H9 (cell line): ENCODE results near the gene GRIK4. TPM values are rescaled to one million over a fixed set of nuclear protein-coding genes. Genes with fewer than 3 reads are reported as not detected.

ENCODE experiments used
- DNase-seq: peaks from one replicate; pipeline ENCODE4 v3.0.0-alpha.2; 2017
- H2AFZ ChIP-seq: one replicate; pipeline ENCODE4 v1.6.1; 2013; ENCODE audit warnings: mild to moderate bottlenecking, low read length, control low read depth, moderate library complexity
- H2AK5ac ChIP-seq: 2 replicates; pipeline ENCODE4 v1.6.1; 2013; ENCODE audit warnings: low read length, control low read depth, mixed read lengths; ENCODE audit not compliant: insufficient read length
- H2BK120ac ChIP-seq: one replicate; pipeline ENCODE4 v1.6.1; 2013; ENCODE audit warnings: low read depth, mild to moderate bottlenecking, low read length, control low read depth, inconsistent platforms; ENCODE audit not compliant: poor library complexity, severe bottlenecking
- H2BK12ac ChIP-seq: 2 replicates; pipeline ENCODE4 v1.6.1; 2013; ENCODE audit warnings: low read length, control low read depth, mixed read lengths, low read depth; ENCODE audit not compliant: insufficient read length
- H2BK15ac ChIP-seq: 2 replicates; pipeline ENCODE4 v1.6.1; 2013; ENCODE audit warnings: low read depth, low read length, control low read depth
- H2BK20ac ChIP-seq: one replicate; pipeline ENCODE4 v1.6.1; 2013; ENCODE audit warnings: low read depth, mild to moderate bottlenecking, low read length, control low read depth, inconsistent platforms; ENCODE audit not compliant: poor library complexity, severe bottlenecking
- H2BK5ac ChIP-seq: 2 replicates; pipeline ENCODE4 v1.6.1; 2013; ENCODE audit warnings: low read length, control low read depth, mixed read lengths; ENCODE audit not compliant: insufficient read length
- H3K14ac ChIP-seq: 2 replicates; pipeline ENCODE4 v1.6.1; 2013; ENCODE audit warnings: low read length, control low read depth; ENCODE audit not compliant: insufficient read depth
- H3K18ac ChIP-seq: 2 replicates; pipeline ENCODE4 v1.6.1; 2013; ENCODE audit warnings: low read depth, mild to moderate bottlenecking, mixed read lengths, low read length, control low read depth; ENCODE audit not compliant: insufficient read length
- H3K23ac ChIP-seq: 2 replicates; pipeline ENCODE4 v1.6.1; 2013; ENCODE audit warnings: low read length, control low read depth, mixed read lengths, low read depth; ENCODE audit not compliant: insufficient read length
- H3K23me2 ChIP-seq: 2 replicates; pipeline ENCODE4 v1.6.1; 2013; ENCODE audit warnings: low read depth, mild to moderate bottlenecking, mixed read lengths, low read length, control low read depth; ENCODE audit not compliant: insufficient read length, poor library complexity, severe bottlenecking
- H3K27ac ChIP-seq: 2 replicates; pipeline ENCODE4 v1.5.1; 2013; ENCODE audit warnings: low read length, control low read depth, mixed read lengths, low read depth; ENCODE audit not compliant: insufficient read length
- H3K27me3 ChIP-seq: 2 replicates; pipeline ENCODE4 v1.6.1; 2013; ENCODE audit warnings: low read length, control low read depth, inconsistent platforms; ENCODE audit not compliant: insufficient read depth
- H3K4ac ChIP-seq: 2 replicates; pipeline ENCODE4 v1.6.1; 2013; ENCODE audit warnings: low read depth, mild to moderate bottlenecking, control low read depth, inconsistent platforms, low read length, moderate library complexity
- H3K4me1 ChIP-seq: 2 replicates; pipeline ENCODE4 v1.6.1; 2013; ENCODE audit warnings: low read length, control low read depth, inconsistent platforms; ENCODE audit not compliant: insufficient read depth
- H3K4me2 ChIP-seq: 2 replicates; pipeline ENCODE4 v1.6.1; 2013; ENCODE audit warnings: low read length, control low read depth, mixed read lengths; ENCODE audit not compliant: insufficient read length, insufficient read depth
- H3K56ac ChIP-seq: 2 replicates; pipeline ENCODE4 v1.6.1; 2013; ENCODE audit warnings: low read depth, mild to moderate bottlenecking, mixed read lengths, low read length, control low read depth; ENCODE audit not compliant: insufficient read length
- H3K79me1 ChIP-seq: 2 replicates; pipeline ENCODE4 v1.6.1; 2013; ENCODE audit warnings: low read depth, mild to moderate bottlenecking, moderate library complexity, low read length, control low read depth, inconsistent platforms; ENCODE audit not compliant: insufficient read depth, poor library complexity, severe bottlenecking
- H3K79me2 ChIP-seq: 2 replicates; pipeline ENCODE4 v1.6.1; 2013; ENCODE audit warnings: low read length, control low read depth, inconsistent platforms; ENCODE audit not compliant: insufficient read depth
- H3K9ac ChIP-seq: 2 replicates; pipeline ENCODE4 v1.6.1; 2013; ENCODE audit warnings: low read length, control low read depth, mixed read lengths; ENCODE audit not compliant: insufficient read length; ENCODE audit errors: extremely low read depth
- H3K9me3 ChIP-seq: one replicate; pipeline ENCODE4 v1.6.1; 2013; ENCODE audit warnings: low read depth, low read length, inconsistent platforms; ENCODE audit not compliant: control insufficient read depth
- H3T11ph ChIP-seq: one replicate; pipeline ENCODE4 v1.6.1; 2013; ENCODE audit warnings: mild to moderate bottlenecking, low read length, control low read depth, inconsistent platforms
- H4K20me1 ChIP-seq: one replicate; pipeline ENCODE4 v1.6.1; 2013; ENCODE audit not compliant: control insufficient read depth, insufficient read length, insufficient read depth
- H4K5ac ChIP-seq: 2 replicates; pipeline ENCODE4 v1.6.1; 2013; ENCODE audit warnings: low read depth, mild to moderate bottlenecking, mixed read lengths, low read length, control low read depth; ENCODE audit not compliant: insufficient read length
- H4K8ac ChIP-seq: replicated peaks from 2 replicates; pipeline ENCODE4 v1.6.1; 2013; ENCODE audit warnings: low read length, control low read depth, mixed read lengths, low read depth; ENCODE audit not compliant: insufficient read length
- H4K91ac ChIP-seq: 2 replicates; pipeline ENCODE4 v1.6.1; 2013; ENCODE audit warnings: low read depth, mild to moderate bottlenecking, moderate library complexity, mixed read lengths, low read length, control low read depth; ENCODE audit not compliant: insufficient read length
- H3K27ac Mint-ChIP-seq, 3 experiments: 2 replicates in 2 of 3; 3 replicates in 1 of 3; pipeline ENCODE4 v1.8.0; 2020 to 2021; ENCODE audit warnings: mixed read lengths in 3 of 3, mild to moderate bottlenecking in 1 of 3, moderate library complexity in 1 of 3
- H3K27me3 Mint-ChIP-seq: 2 replicates; pipeline ENCODE4 v1.8.0; 2021; ENCODE audit warnings: low read depth, mild to moderate bottlenecking, moderate library complexity, mixed read lengths
- H3K36me3 Mint-ChIP-seq, 3 experiments: 2 replicates in 2 of 3; 3 replicates in 1 of 3; pipeline ENCODE4 v1.8.0; 2020 to 2021; ENCODE audit warnings: low read depth in 3 of 3, mixed read lengths in 3 of 3; ENCODE audit not compliant: insufficient read depth in 1 of 3
- H3K4me1 Mint-ChIP-seq, 2 experiments: 2 replicates each; pipeline ENCODE4 v1.8.0; 2020; ENCODE audit warnings: mixed read lengths in 2 of 2
- H3K4me3 Mint-ChIP-seq, 2 experiments: 2 replicates in 1 of 2; 3 replicates in 1 of 2; pipeline ENCODE4 v1.8.0; 2020 to 2021; ENCODE audit warnings: mild to moderate bottlenecking in 2 of 2, mixed read lengths in 2 of 2, moderate library complexity in 1 of 2
- H3K9me3 Mint-ChIP-seq, 2 experiments: 2 replicates in 1 of 2; 3 replicates in 1 of 2; pipeline ENCODE4 v1.8.0; 2020; ENCODE audit warnings: mild to moderate bottlenecking in 2 of 2, mixed read lengths in 2 of 2, moderate library complexity in 1 of 2
- CTCF ChIP-seq: fragments of 200-600 bp; sonication (generic); conservative IDR thresholded peaks from 3 replicates; pipeline ENCODE4 v1.8.0; 2021; ENCODE audit warnings: antibody characterized with exemption, mild to moderate bottlenecking
- WGBS: extraction: QIAGEN DNeasy Blood & Tissue Kit; methylation state at CpG from one replicate; pipeline ENCODE4 v1.1.7; 2013; ENCODE audit warnings: missing lambda C conversion rate, low lambda C conversion rate, mixed read lengths; ENCODE audit not compliant: insufficient read length; ENCODE audit errors: extremely low coverage; 5-methylcytosine and 5-hydroxymethylcytosine counted together
- total RNA-seq: library from RNA; stranded (reverse); gene quantifications from 2 replicates; pipeline ENCODE4 v1.2.1, GENCODE V29; 2021

Gene GRIK4
- total RNA-seq, 1 experiment from 2014 or later, result 2.3 TPM

GRCh38 chr11:120586728-120587127, 75.2 kb downstream of the GRIK4 start:
- no peak overlapping the region for H3K4me2 ChIP-seq
- no peak overlapping the region for H4K8ac ChIP-seq
- no peak for DNase-seq
- no peak overlapping the region for H3K18ac ChIP-seq
- Mint-ChIP-seq H3K4me1 (peaks cover 11 to 16% of the 10 kb centered on the region in 2 experiments), H3K9me3 (peaks cover 8 to 19% of the 10 kb centered on the region in 2 experiments), H3K4me3 (no peak overlapping the region), H3K36me3 (peaks cover 0 to 12% (median 7%) of the 10 kb centered on the region in 3 experiments; a peak in 6 of 7 replicates), H3K27ac (no peak overlapping the region), H3K27me3 (peaks cover 4% of the 10 kb centered on the region)
- H3K23ac ChIP-seq, result no peak overlapping the region
- H2BK120ac ChIP-seq, result no peak overlapping the region
- WGBS, result no CpG with 5 or more reads among the region's 7 CpGs
- H3K9ac ChIP-seq, result no peak overlapping the region
- no peak overlapping the region for H2BK15ac ChIP-seq
- no peak overlapping the region for H2AFZ ChIP-seq
- H4K20me1 ChIP-seq, result no peaks in the 10 kb centered on the region
- no peaks in the 10 kb centered on the region for H3K23me2 ChIP-seq
- H2AK5ac ChIP-seq, result no peak overlapping the region
- H3K27ac ChIP-seq, result no peak overlapping the region
- no peak overlapping the region for H3K56ac ChIP-seq
- H2BK5ac ChIP-seq, result no peak overlapping the region
- no peak overlapping the region for H2BK12ac ChIP-seq
- peaks cover 3% of the 10 kb centered on the region; the same call in 1 of the 2 replicates for H3K4me1 ChIP-seq
- no peak overlapping the region for H4K91ac ChIP-seq
- H2BK20ac ChIP-seq, result no peak overlapping the region
- H3K9me3 ChIP-seq, result no peaks in the 10 kb centered on the region
- H3K79me1 ChIP-seq, result no peaks in the 10 kb centered on the region
- no peak overlapping the region for H3T11ph ChIP-seq
- H3K14ac ChIP-seq, result no peak overlapping the region
- no peak overlapping the region for H3K4ac ChIP-seq
- no peaks in the 10 kb centered on the region for H3K79me2 ChIP-seq
- no peak overlapping the region for H4K5ac ChIP-seq
- H3K27me3 ChIP-seq, result no peaks in the 10 kb centered on the region
- no peak for TF ChIP-seq CTCF
